CD4-positive, alpha-beta memory T cell (primary cell): ENCODE results near the gene LRP2BP. TPM values are rescaled to one million over a fixed set of nuclear protein-coding genes. Genes with fewer than 3 reads are reported as not detected.

ENCODE experiments used
- CTCF ChIA-PET: fragments of 350-600 bp; sonication (Branson Sonifier 250); formaldehyde crosslinking; loops from one replicate; lab custom pipeline; 2021; ENCODE audit warnings: inconsistent platforms; ENCODE audit not compliant: partially characterized antibody; lab: Charles Lee
- POLR2A ChIA-PET: fragments of 350-600 bp; sonication (Branson Sonifier 250); formaldehyde crosslinking; loops from one replicate; lab custom pipeline; 2021; ENCODE audit not compliant: partially characterized antibody; lab: Charles Lee
- DNase-seq, 5 donors: peaks; one replicate each; pipeline versions ENCODE4 v3.0.0 to v3.0.0-alpha.2; 2020 to 2022; ENCODE audit warnings: mixed read lengths in 1 of 5
- H3K27ac ChIP-seq: one replicate; pipeline ENCODE4 v1.7.0; 2013; ENCODE audit warnings: low read depth, low read length
- H3K27me3 ChIP-seq: 2 replicates; pipeline ENCODE4 v1.7.0; 2013; ENCODE audit warnings: mild to moderate bottlenecking, low read length, moderate library complexity; ENCODE audit not compliant: insufficient read depth
- H3K36me3 ChIP-seq: 2 replicates; pipeline ENCODE4 v1.7.0; 2013; ENCODE audit warnings: mild to moderate bottlenecking, low read length, moderate library complexity; ENCODE audit not compliant: insufficient read depth
- H3K4me1 ChIP-seq: 2 replicates; pipeline ENCODE4 v1.7.0; 2013; ENCODE audit warnings: mild to moderate bottlenecking, low read length, moderate library complexity; ENCODE audit not compliant: insufficient read depth
- H3K4me3 ChIP-seq, 2 donors: one replicate each; pipeline ENCODE4 v1.7.0; 2013; ENCODE audit warnings: low read length in 2 of 2, mild to moderate bottlenecking in 1 of 2
- H3K9me3 ChIP-seq, 2 donors: one replicate each; pipeline ENCODE4 v1.7.0; 2013; ENCODE audit warnings: low read length in 2 of 2, control low read depth in 1 of 2; ENCODE audit not compliant: control insufficient read depth in 1 of 2
- H3K27ac Mint-ChIP-seq, 7 donors: one replicate each; pipeline ENCODE4 v1.8.0; 2020 to 2021; ENCODE audit warnings: mixed read lengths in 7 of 7, mild to moderate bottlenecking in 6 of 7, inconsistent platforms in 3 of 7, moderate library complexity in 3 of 7
- H3K27me3 Mint-ChIP-seq, 2 donors: one replicate each; pipeline ENCODE4 v1.8.0; 2020 to 2021; ENCODE audit warnings: mixed read lengths in 2 of 2
- H3K36me3 Mint-ChIP-seq, 2 donors: one replicate each; pipeline ENCODE4 v1.8.0; 2020 to 2021; ENCODE audit warnings: mixed read lengths in 2 of 2, inconsistent platforms in 1 of 2, mild to moderate bottlenecking in 1 of 2
- H3K4me1 Mint-ChIP-seq, 4 donors: one replicate each; pipeline ENCODE4 v1.8.0; 2020 to 2021; ENCODE audit warnings: mixed read lengths in 4 of 4, mild to moderate bottlenecking in 1 of 4
- H3K4me3 Mint-ChIP-seq, 8 donors: one replicate each; pipeline ENCODE4 v1.8.0; 2020 to 2021; ENCODE audit warnings: mixed read lengths in 8 of 8, mild to moderate bottlenecking in 7 of 8, moderate library complexity in 6 of 8, inconsistent platforms in 3 of 8
- H3K9me3 Mint-ChIP-seq, 8 donors: one replicate each; pipeline ENCODE4 v1.8.0; 2020 to 2021; ENCODE audit warnings: mixed read lengths in 8 of 8, mild to moderate bottlenecking in 5 of 8, inconsistent platforms in 3 of 8, moderate library complexity in 1 of 8
- intact Hi-C: fragments of 100-400 bp; cut with micrococcal nuclease; formaldehyde crosslinking; loops from one replicate; pipeline ENCODE4 v1.15.1; 2023
- polyA plus RNA-seq, 2 donors: library from polyadenylated mRNA; unstranded; fragments of 300-500 nt; fragmentation: Illumina TruSeq; gene quantifications; one replicate each; pipeline ENCODE4 v1.2.3, GENCODE V29; 2021
- total RNA-seq, 2 experiments: library from RNA; stranded (reverse); gene quantifications; one replicate each; pipeline ENCODE4 v1.2.3, GENCODE V29; 2021

Gene LRP2BP
- total and polyA plus RNA-seq, 4 experiments from 2014 or later: 0.20 to 1.9 (median 1.9) TPM; not detected in 1

GRCh38 chr4:185378264-185378663 is 17.5 kb downstream of the LRP2BP start:
- Mint-ChIP-seq H3K4me3 (no peak overlapping the region), H3K36me3 (peaks cover 0 to 8% of the 10 kb centered on the region in 2 donors), H3K27me3 (no peaks in the 10 kb centered on the region), H3K27ac (no peak overlapping the region), H3K9me3 (peaks cover 0 to 14% (median 2%) of the 10 kb centered on the region in 8 donors), H3K4me1 (no peaks in the 10 kb centered on the region)
- Histone ChIP-seq H3K9me3 (no peaks in the 10 kb centered on the region), H3K27me3 (no peaks in the 10 kb centered on the region), H3K36me3 (no peaks in the 10 kb centered on the region), H3K27ac (no peak overlapping the region), H3K4me1 (no peaks in the 10 kb centered on the region), H3K4me3 (no peak overlapping the region)
- no peak for DNase-seq
- ChIA-PET POLR2A (interaction anchor here (0.7 kb wide), 1 partner anchor 15 kb away, joined by 3 read pairs; no protein-coding TSS in a partner anchor), CTCF (no interaction called here)
- intact Hi-C loops: no loop called here

GRCh38 chr4:185374573-185374972 is 21.2 kb downstream of the LRP2BP start:
- Mint-ChIP-seq H3K9me3 (peaks cover 0 to 5% (median 0%) of the 10 kb centered on the region in 8 donors), H3K4me1 (no peaks in the 10 kb centered on the region), H3K36me3 (peaks cover 8 to 11% of the 10 kb centered on the region in 2 donors), H3K27ac (peak overlapping the region in 1 of 7 donors; percentile 14), H3K27me3 (no peaks in the 10 kb centered on the region), H3K4me3 (no peak overlapping the region)
- Histone ChIP-seq H3K9me3 (no peaks in the 10 kb centered on the region), H3K27me3 (no peaks in the 10 kb centered on the region), H3K4me3 (no peak overlapping the region), H3K36me3 (no peaks in the 10 kb centered on the region), H3K27ac (no peak overlapping the region), H3K4me1 (no peaks in the 10 kb centered on the region)
- intact Hi-C loops: no loop called here
- POLR2A ChIA-PET: interaction anchor here (2.0 kb wide), 1 partner anchor 22 kb away, joined by 7 read pairs; the partner anchor contains the start of gene ANKRD37
- CTCF ChIA-PET: no interaction called here
- DNase-seq: no peak

- Histone ChIP-seq H3K4me1 (no peaks in the 10 kb centered on the region), H3K27ac (no peak overlapping the region), H3K36me3 (no peaks in the 10 kb centered on the region), H3K9me3 (no peaks in the 10 kb centered on the region), H3K27me3 (no peaks in the 10 kb centered on the region), H3K4me3 (no peak overlapping the region)
- Mint-ChIP-seq H3K27me3 (no peaks in the 10 kb centered on the region), H3K9me3 (peaks cover 0 to under 1% (median 0%) of the 10 kb centered on the region in 8 donors), H3K27ac (peak overlapping the region in 1 of 7 donors; percentile 14), H3K4me3 (no peak overlapping the region), H3K4me1 (no peaks in the 10 kb centered on the region), H3K36me3 (peaks cover 8 to 11% of the 10 kb centered on the region in 2 donors)
- POLR2A ChIA-PET: interaction anchor here (2.0 kb wide), 1 partner anchor 23 kb away, joined by 7 read pairs; the partner anchor contains the start of gene ANKRD37
- DNase-seq: no peak
- intact Hi-C loops: no loop called here
- CTCF ChIA-PET: no interaction called here
Observed at GRCh38 chr4:185374027-185374426, 21.7 kb downstream of the LRP2BP start.

GRCh38 chr4:185371702-185372101 is 24.0 kb downstream of the LRP2BP start:
- no peaks in the 10 kb centered on the region for H3K4me1 ChIP-seq
- H3K27ac Mint-ChIP-seq: no peak overlapping the region
- POLR2A ChIA-PET: no interaction called here
- H3K9me3 ChIP-seq: no peaks in the 10 kb centered on the region
- H3K27me3 ChIP-seq: no peaks in the 10 kb centered on the region
- no peaks in the 10 kb centered on the region for H3K4me1 Mint-ChIP-seq
- no peaks in the 10 kb centered on the region for H3K27me3 Mint-ChIP-seq
- CTCF ChIA-PET: no interaction called here
- no peaks in the 10 kb centered on the region for H3K9me3 Mint-ChIP-seq
- H3K4me3 ChIP-seq: no peak overlapping the region
- peaks cover 11 to 14% of the 10 kb centered on the region in 2 donors for H3K36me3 Mint-ChIP-seq
- no peaks in the 10 kb centered on the region for H3K36me3 ChIP-seq
- no peak overlapping the region for H3K27ac ChIP-seq
- DNase-seq: no peak
- intact Hi-C loops: no loop called here
- no peak overlapping the region for H3K4me3 Mint-ChIP-seq

- Mint-ChIP-seq H3K9me3 (no peaks in the 10 kb centered on the region), H3K4me1 (no peaks in the 10 kb centered on the region)
Observed at GRCh38 chr4:185370268-185370949, 25.3 kb downstream of the LRP2BP start.

GRCh38 chr4:185369731-185370130 is 26.0 kb downstream of the LRP2BP start:
- CTCF ChIA-PET: interaction anchor here (1.5 kb wide), 1 partner anchor 25 kb away, joined by 3 read pairs; no protein-coding TSS in a partner anchor

More at GRCh38 chr4:185370268-185370949, 25.3 kb downstream of the LRP2BP start:
- no peak overlapping the region for H3K27ac ChIP-seq
- H3K9me3 ChIP-seq: no peaks in the 10 kb centered on the region
- H3K4me1 ChIP-seq: no peaks in the 10 kb centered on the region
- H3K27me3 ChIP-seq: no peaks in the 10 kb centered on the region
- Mint-ChIP-seq H3K4me3 (no peak overlapping the region), H3K27ac (peak overlapping the region in 1 of 7 donors; percentile 15), H3K27me3 (no peaks in the 10 kb centered on the region), H3K36me3 (peaks cover 11 to 14% of the 10 kb centered on the region in 2 donors)
- CTCF ChIA-PET: interaction anchor here (0.5 to 1.5 kb wide), 2 partner anchors 25 to 199 kb away, joined by 3 read pairs; no protein-coding TSS in a partner anchor
- intact Hi-C loops: no loop called here
- H3K4me3 ChIP-seq: no peak overlapping the region
- POLR2A ChIA-PET: no interaction called here
- no peaks in the 10 kb centered on the region for H3K36me3 ChIP-seq
- no peak for DNase-seq

GRCh38 chr4:185364886-185365285 is 30.8 kb downstream of the LRP2BP start:
- H3K9me3 Mint-ChIP-seq: no peaks in the 10 kb centered on the region
- intact Hi-C loops: no loop called here
- Histone ChIP-seq H3K36me3 (no peaks in the 10 kb centered on the region), H3K4me3 (no peak overlapping the region), H3K9me3 (no peaks in the 10 kb centered on the region), H3K4me1 (no peaks in the 10 kb centered on the region), H3K27me3 (no peaks in the 10 kb centered on the region), H3K27ac (no peak overlapping the region)
- H3K36me3 Mint-ChIP-seq: peaks cover 8 to 23% of the 10 kb centered on the region in 2 donors
- H3K4me3 Mint-ChIP-seq: no peak overlapping the region
- CTCF ChIA-PET: interaction anchor here (0.7 kb wide), 1 partner anchor 11 kb away, joined by 3 read pairs; no protein-coding TSS in a partner anchor
- H3K27ac Mint-ChIP-seq: no peak overlapping the region
- no peak for DNase-seq
- POLR2A ChIA-PET: no interaction called here
- no peaks in the 10 kb centered on the region for H3K27me3 Mint-ChIP-seq
- no peaks in the 10 kb centered on the region for H3K4me1 Mint-ChIP-seq

More at GRCh38 chr4:185369731-185370130, 26.0 kb downstream of the LRP2BP start:
- Mint-ChIP-seq H3K4me3 (no peak overlapping the region), H3K36me3 (peaks cover 11 to 14% of the 10 kb centered on the region in 2 donors), H3K27me3 (no peaks in the 10 kb centered on the region), H3K27ac (no peak overlapping the region), H3K4me1 (no peaks in the 10 kb centered on the region), H3K9me3 (no peaks in the 10 kb centered on the region)
- POLR2A ChIA-PET: no interaction called here
- DNase-seq: no peak
- Histone ChIP-seq H3K27me3 (no peaks in the 10 kb centered on the region), H3K4me1 (no peaks in the 10 kb centered on the region), H3K27ac (no peak overlapping the region), H3K36me3 (no peaks in the 10 kb centered on the region), H3K9me3 (no peaks in the 10 kb centered on the region), H3K4me3 (no peak overlapping the region)
- intact Hi-C loops: no loop called here
